Measurements from ENCODE around the gene SPTBN1.
A peak's percentile ranks its signal among the peaks of the same experiment; 100 is the strongest.

SPTBN1 gene

GRCh38 chr2:54568876-54569321, 112.8 kb downstream of the SPTBN1 start:
- H3K9ac ChIP-seq (ENCODE audit: low read depth, low read length, poor library complexity, severe bottlenecking), result peak overlapping the region; percentile 71

GRCh38 chr2:54569745-54570301, 113.7 kb downstream of the SPTBN1 start:
- Histone ChIP-seq H3K36me3 (ENCODE audit: insufficient read depth, low read length) (peaks cover 9% of the 10 kb centered on the region; the same call in 1 of the 2 replicates), H3K27me3 (ENCODE audit: insufficient read depth, low read length, poor library complexity, severe bottlenecking) (no peaks in the 10 kb centered on the region), H3K79me2 (ENCODE audit: insufficient read depth, low read length) (peaks cover 99% of the 10 kb centered on the region), H2AFZ (ENCODE audit: low read length) (no peak overlapping the region), H3K9ac (ENCODE audit: low read depth, low read length, poor library complexity, severe bottlenecking) (peak overlapping the region; percentile 71), H3K9me2 (replicated peaks; ENCODE audit: low read depth, low read length) (no peaks in the 10 kb centered on the region), H3K9me3 (ENCODE audit: insufficient read depth, low read depth, low read length) (no peaks in the 10 kb centered on the region), H3K4me1 (ENCODE audit: insufficient read depth, low read length, poor library complexity, severe bottlenecking) (peaks cover 91% of the 10 kb centered on the region), H3F3A (ENCODE audit: low read depth) (peaks cover 41% of the 10 kb centered on the region), H4K20me1 (ENCODE audit: insufficient read depth, low read length, poor library complexity, severe bottlenecking) (peaks cover 69% of the 10 kb centered on the region), H3K4me2 (ENCODE audit: low read depth, low read length, poor library complexity, severe bottlenecking) (peak overlapping the region; percentile 92), H3K4me3 (ENCODE audit: low read length, poor library complexity, severe bottlenecking) (peak overlapping the region; percentile 70)
- no peak for TF ChIP-seq EZH2phosphoT487 (IDR thresholded peaks at IDR 0.05; ENCODE audit: borderline replicate concordance)
- no peak for TF ChIP-seq CTCF (conservative IDR thresholded peaks at IDR 0.05; ENCODE audit: low read length)

More at GRCh38 chr2:54568876-54569321, 112.8 kb downstream of the SPTBN1 start:
- peaks cover 77% of the 10 kb centered on the region for H4K20me1 ChIP-seq (ENCODE audit: insufficient read depth, low read length, poor library complexity, severe bottlenecking)
- H3K9me2 ChIP-seq (replicated peaks; ENCODE audit: low read depth, low read length), result no peaks in the 10 kb centered on the region
- no peaks in the 10 kb centered on the region for H3K27me3 ChIP-seq (ENCODE audit: insufficient read depth, low read length, poor library complexity, severe bottlenecking)
- H3K4me1 ChIP-seq (ENCODE audit: insufficient read depth, low read length, poor library complexity, severe bottlenecking), result peaks cover 91% of the 10 kb centered on the region
- H3K9me3 ChIP-seq (ENCODE audit: insufficient read depth, low read depth, low read length), result no peaks in the 10 kb centered on the region
- H3F3A ChIP-seq (ENCODE audit: low read depth), result peaks cover 37% of the 10 kb centered on the region
- H2AFZ ChIP-seq (ENCODE audit: low read length), result no peak overlapping the region
- peak overlapping the region; percentile 70 for H3K4me3 ChIP-seq (ENCODE audit: low read length, poor library complexity, severe bottlenecking)
- TF ChIP-seq EZH2phosphoT487 (IDR thresholded peaks at IDR 0.05; ENCODE audit: borderline replicate concordance) (no peak), CTCF (conservative IDR thresholded peaks at IDR 0.05; ENCODE audit: low read length) (no peak)
- peaks cover 100% of the 10 kb centered on the region for H3K79me2 ChIP-seq (ENCODE audit: insufficient read depth, low read length)
- peak overlapping the region; percentile 92 for H3K4me2 ChIP-seq (ENCODE audit: low read depth, low read length, poor library complexity, severe bottlenecking)
- H3K36me3 ChIP-seq (ENCODE audit: insufficient read depth, low read length), result peaks cover 10% of the 10 kb centered on the region; the same call in 1 of the 2 replicates

GRCh38 chr2:54570321-54570855, 114.3 kb downstream of the SPTBN1 start:
- peaks cover 91% of the 10 kb centered on the region for H3K4me1 ChIP-seq (ENCODE audit: insufficient read depth, low read length, poor library complexity, severe bottlenecking)
- peaks cover 69% of the 10 kb centered on the region for H4K20me1 ChIP-seq (ENCODE audit: insufficient read depth, low read length, poor library complexity, severe bottlenecking)
- peaks cover 5% of the 10 kb centered on the region; the same call in 1 of the 2 replicates for H3K36me3 ChIP-seq (ENCODE audit: insufficient read depth, low read length)
- no peaks in the 10 kb centered on the region for H3K27me3 ChIP-seq (ENCODE audit: insufficient read depth, low read length, poor library complexity, severe bottlenecking)
- H3K4me2 ChIP-seq (ENCODE audit: low read depth, low read length, poor library complexity, severe bottlenecking), result peak overlapping the region; percentile 92
- H2AFZ ChIP-seq (ENCODE audit: low read length), result no peak overlapping the region
- TF ChIP-seq EZH2phosphoT487 (IDR thresholded peaks at IDR 0.05; ENCODE audit: borderline replicate concordance) (no peak), CTCF (conservative IDR thresholded peaks at IDR 0.05; ENCODE audit: low read length) (no peak)
- H3K9me3 ChIP-seq (ENCODE audit: insufficient read depth, low read depth, low read length), result no peaks in the 10 kb centered on the region
- H3K9me2 ChIP-seq (replicated peaks; ENCODE audit: low read depth, low read length), result no peaks in the 10 kb centered on the region
- H3K79me2 ChIP-seq (ENCODE audit: insufficient read depth, low read length), result peaks cover 99% of the 10 kb centered on the region
- H3F3A ChIP-seq (ENCODE audit: low read depth), result peaks cover 41% of the 10 kb centered on the region
- H3K9ac ChIP-seq (ENCODE audit: low read depth, low read length, poor library complexity, severe bottlenecking), result peak overlapping the region; percentile 71
- peak overlapping the region; percentile 70 for H3K4me3 ChIP-seq (ENCODE audit: low read length, poor library complexity, severe bottlenecking)
